ENCODE results near the gene NLGN3. TPM values are rescaled to one million over a fixed set of nuclear protein-coding genes. Genes with fewer than 3 reads are reported as not detected.

Gene NLGN3
- 0.14 and 0.22 TPM in 2 replicates for total RNA-seq

DNA sequence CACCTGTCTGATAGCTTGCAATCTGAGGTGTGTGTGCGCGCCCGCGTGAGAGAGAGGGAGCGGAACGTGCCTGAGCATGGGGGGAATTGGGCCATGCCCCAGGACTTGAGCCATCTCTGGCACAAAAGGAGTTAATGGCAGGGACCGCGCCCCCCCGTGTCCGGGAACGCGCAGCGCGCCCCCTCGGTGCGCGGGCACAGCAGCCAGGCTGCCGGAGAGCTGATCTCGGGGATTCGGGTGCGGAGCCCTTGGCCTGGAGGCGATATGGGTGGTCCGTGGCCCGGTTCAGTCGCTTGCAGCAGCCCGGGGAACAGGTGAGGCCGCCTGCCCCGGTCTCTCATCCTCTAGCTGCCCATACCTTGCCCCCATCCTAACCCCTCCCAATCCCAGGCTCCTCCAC is at the start of gene NLGN3:
NLGN3 (plus strand) TSS at position 191 of the 400 bp plus-strand sequence. CDS start 2,909 bp downstream, outside the sequence.

DNA sequence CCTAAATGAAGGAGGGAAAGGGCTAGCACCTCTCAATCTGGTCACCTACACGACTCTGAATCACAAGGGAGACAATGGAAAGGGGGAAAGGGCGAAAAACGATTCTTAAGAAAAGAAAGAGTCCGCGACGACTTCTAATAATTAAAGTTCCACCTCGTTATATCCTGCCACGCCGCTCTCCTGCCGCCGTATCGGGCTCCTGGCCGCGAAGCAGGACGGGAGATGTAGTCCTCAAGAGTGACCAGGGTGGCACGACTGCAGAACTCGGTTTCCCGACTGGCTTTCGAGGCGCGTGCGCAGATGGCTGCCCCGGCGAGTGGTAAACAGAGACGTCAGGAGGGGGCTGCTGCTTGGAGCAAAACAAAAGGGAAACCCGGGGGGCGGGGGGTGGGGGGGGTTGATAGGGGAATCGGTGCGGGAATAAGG is 49.1 kb upstream of the NLGN3 start, which contains the start of gene FOXO4:
FOXO4 (plus strand) TSS at position 297 of the 426 bp plus-strand sequence. CDS start 678 bp downstream, outside the sequence.

DNA sequence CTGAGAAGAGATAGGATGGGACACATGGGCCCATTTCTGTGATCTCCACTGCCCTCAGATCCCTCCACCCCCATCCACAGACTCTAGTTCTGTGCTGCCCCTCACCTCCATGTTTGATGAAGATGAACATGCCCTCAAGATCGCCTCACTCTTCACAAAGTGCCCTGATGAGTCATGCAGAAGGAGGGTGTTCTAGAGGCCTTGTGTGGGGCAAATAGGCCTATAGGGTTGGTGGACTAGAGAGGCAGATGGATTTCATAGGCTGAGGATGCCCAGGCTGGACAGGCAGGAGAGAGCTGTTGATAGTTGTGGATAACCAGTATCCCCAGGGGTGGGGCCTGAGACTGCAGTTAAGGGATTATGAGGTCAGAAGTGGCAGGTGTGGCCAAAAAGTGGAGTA is 38.2 kb upstream of the NLGN3 start, which contains the start of gene CXorf65:
CXorf65 (minus strand) TSS at position 314 of the 400 bp plus-strand sequence; CDS start at position 130, 184 bp downstream.

DNA sequence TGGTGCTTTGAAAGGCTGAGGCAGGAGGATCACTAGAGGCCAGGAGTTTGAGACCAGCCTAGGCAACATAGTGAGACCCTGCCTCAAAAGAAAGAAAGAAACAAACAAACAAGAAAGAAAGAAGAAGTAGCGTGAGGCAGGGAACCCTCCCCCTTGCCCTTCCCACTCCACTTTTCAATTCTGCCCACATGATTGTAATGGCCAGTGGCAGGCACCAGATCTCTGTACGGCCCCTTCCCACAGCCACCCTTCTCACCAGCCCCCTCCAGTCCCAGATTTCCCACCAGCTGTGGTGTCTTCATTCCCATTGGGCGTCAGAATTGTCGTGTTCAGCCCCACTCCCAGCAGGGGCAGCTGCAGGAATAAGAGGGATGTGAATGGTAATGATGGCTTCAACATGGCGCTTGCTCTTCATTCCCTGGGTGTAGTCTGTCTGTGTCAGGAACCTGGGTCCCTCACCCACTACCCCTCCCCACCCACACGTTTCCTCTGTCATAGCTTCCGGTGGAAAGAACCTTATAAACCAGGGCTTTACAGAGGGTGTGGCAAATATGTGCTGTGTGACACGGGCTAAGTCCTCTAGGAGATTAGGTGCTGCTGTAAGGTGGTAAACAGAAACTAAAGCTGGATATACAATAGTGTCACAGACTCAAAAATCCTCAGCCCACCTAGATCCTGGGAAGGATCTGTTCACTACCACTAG is 33.3 kb upstream of the NLGN3 start, which contains the start of gene IL2RG:
IL2RG (minus strand) TSS at position 437 of the 703 bp plus-strand sequence; CDS start at position 399, 38 bp downstream.

DNA sequence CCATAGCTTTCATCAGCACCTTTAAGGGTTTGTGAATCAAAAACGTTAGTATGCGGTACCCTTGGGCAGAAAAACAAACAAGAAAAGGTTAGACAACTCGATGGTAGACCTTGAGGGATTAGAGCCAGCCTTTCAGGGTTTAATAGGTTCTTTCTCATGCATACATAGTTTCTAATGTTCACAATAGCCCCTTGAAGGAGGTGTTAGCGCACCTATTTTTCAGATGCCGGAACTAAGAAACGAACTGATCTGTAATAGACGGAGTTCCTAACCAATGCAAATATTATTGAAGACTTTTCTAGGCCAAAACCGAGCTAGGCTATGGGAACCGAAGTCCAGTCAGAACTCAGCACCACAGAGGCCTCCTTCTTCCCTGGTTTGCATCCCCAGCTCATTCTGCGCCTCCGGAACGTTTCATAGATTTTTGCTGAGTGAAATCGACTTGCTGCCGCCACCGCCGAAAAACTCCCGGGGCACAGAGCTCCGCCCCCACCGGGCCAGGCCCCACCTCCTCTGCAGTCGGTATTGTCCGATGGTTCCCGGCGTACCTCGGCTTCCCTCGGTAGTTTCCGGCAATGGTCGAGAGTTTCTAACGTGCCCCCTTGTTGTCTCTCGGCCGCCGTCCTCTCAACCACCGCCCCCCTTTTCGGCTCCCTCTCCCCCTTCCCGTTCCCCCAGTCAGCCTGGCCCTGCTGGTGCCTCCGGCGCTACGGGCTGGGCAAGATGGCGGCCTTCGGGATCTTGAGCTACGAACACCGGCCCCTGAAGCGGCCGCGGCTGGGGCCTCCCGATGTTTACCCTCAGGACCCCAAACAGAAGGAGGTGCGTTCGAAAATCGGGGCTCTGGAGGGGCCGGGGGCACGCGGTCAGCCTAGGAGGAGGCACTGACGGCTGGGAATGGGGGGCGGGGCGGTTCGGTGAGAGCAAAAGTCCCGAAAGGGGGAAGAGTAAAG is 26.3 kb upstream of the NLGN3 start, which contains the start of gene MED12:
MED12 (plus strand) TSS at position 565 of the 953 bp plus-strand sequence; CDS start at position 724, 159 bp downstream.

Small RNAs within 50 kb of the gene (small RNA-seq; reads per million reads assigned to genes)
- gene CXorf65 (ENCODE audit: low replicate concordance), result not detected

Other genes starting within 250 kb of the NLGN3 start
- gene TEX11, start 236.1 kb upstream of the NLGN3 start, total RNA-seq, result not detected in 2 replicates
- not detected in 2 replicates for gene SLC7A3, start 213.7 kb upstream of the NLGN3 start, total RNA-seq
- gene SNX12, start 76.5 kb upstream of the NLGN3 start, total RNA-seq, result 59.7 and 78.7 TPM in 2 replicates
- 3.1 and 5.3 TPM in 2 replicates for gene FOXO4, start 49.0 kb upstream of the NLGN3 start, total RNA-seq
- gene CXorf65, start 38.1 kb upstream of the NLGN3 start, total RNA-seq, result not detected in 2 replicates
- 0.43 TPM in 1 of 2 replicates, not detected in the other for gene IL2RG, start 33.3 kb upstream of the NLGN3 start, total RNA-seq
- 27.4 and 34.4 TPM in 2 replicates for gene MED12, start 26.2 kb upstream of the NLGN3 start, total RNA-seq
- not detected in 2 replicates for gene GJB1, start 78.4 kb downstream of the NLGN3 start, total RNA-seq
- gene ZMYM3, start 109.3 kb downstream of the NLGN3 start, total RNA-seq, result 8.5 and 22.8 TPM in 2 replicates
- gene NONO, start 138.8 kb downstream of the NLGN3 start, total RNA-seq, result 432 and 447 TPM in 2 replicates
- 2.0 and 5.9 TPM in 2 replicates for gene ITGB1BP2, start 156.9 kb downstream of the NLGN3 start, total RNA-seq
- 29.6 and 35.7 TPM in 2 replicates for gene TAF1, start 221.5 kb downstream of the NLGN3 start, total RNA-seq

All from placental pericyte (primary cell).